GM23338 (cell line): Measurements from ENCODE around the gene TELO2. TPM values are rescaled to one million over a fixed set of nuclear protein-coding genes. Genes with fewer than 3 reads are reported as not detected.

Source experiments
- ATAC-seq: fragments of 200-7000 bp; cut with Tn5 transposase; 3 replicates; pipeline ENCODE4 v1.9.1; 2020
- DNase-seq: peaks from one replicate; pipeline ENCODE4 v3.0.0-alpha.2; 2015; ENCODE audit warnings: low spot score
- H2AFZ ChIP-seq: fragments of 200-600 bp; sonication (generic); 2 replicates; pipeline ENCODE4 v1.8.0; 2016; ENCODE audit warnings: antibody characterized with exemption, mild to moderate bottlenecking, moderate library complexity
- H3F3A ChIP-seq: fragments of 200-600 bp; sonication (generic); replicated peaks from 2 replicates; pipeline ENCODE4 v1.8.0; 2017; ENCODE audit warnings: antibody characterized with exemption, mixed run types, low read depth
- H3K27ac ChIP-seq: fragments of 200-600 bp; sonication (generic); 2 replicates; pipeline ENCODE4 v1.6.1; 2016; ENCODE audit warnings: low read depth
- H3K27me3 ChIP-seq: fragments of 200-600 bp; sonication (generic); 2 replicates; pipeline ENCODE4 v1.8.0; 2016; ENCODE audit warnings: mild to moderate bottlenecking, mixed run types, moderate library complexity; ENCODE audit not compliant: insufficient read depth
- H3K36me3 ChIP-seq: fragments of 200-600 bp; sonication (generic); 2 replicates; pipeline ENCODE4 v1.8.0; 2016; ENCODE audit warnings: mild to moderate bottlenecking; ENCODE audit not compliant: insufficient read depth
- H3K4me1 ChIP-seq: fragments of 200-600 bp; sonication (generic); 2 replicates; pipeline ENCODE4 v1.8.0; 2016; ENCODE audit warnings: mild to moderate bottlenecking, moderate library complexity; ENCODE audit not compliant: insufficient read depth
- H3K4me2 ChIP-seq: fragments of 200-600 bp; sonication (generic); 2 replicates; pipeline ENCODE4 v1.7.1; 2017; ENCODE audit warnings: mixed run types
- H3K4me3 ChIP-seq: fragments of 200-600 bp; sonication (generic); 2 replicates; pipeline ENCODE4 v1.6.1; 2016; ENCODE audit warnings: mixed run types
- H3K79me2 ChIP-seq: fragments of 200-600 bp; sonication (generic); replicated peaks from 2 replicates; pipeline ENCODE4 v1.8.0; 2017; ENCODE audit warnings: mild to moderate bottlenecking; ENCODE audit not compliant: insufficient read depth
- H3K9me2 ChIP-seq: fragments of 200-600 bp; sonication (generic); 2 replicates; pipeline ENCODE4 v1.8.0; 2017; ENCODE audit not compliant: insufficient read depth
- H4K20me1 ChIP-seq: fragments of 200-600 bp; sonication (generic); replicated peaks from 2 replicates; pipeline ENCODE4 v1.8.0; 2017; ENCODE audit warnings: mild to moderate bottlenecking; ENCODE audit not compliant: insufficient read depth
- H3K27ac Mint-ChIP-seq: 2 replicates; pipeline ENCODE4 v1.8.0; 2020; ENCODE audit warnings: inconsistent platforms, mild to moderate bottlenecking, moderate library complexity, mixed read lengths
- H3K27me3 Mint-ChIP-seq: 3 replicates; pipeline ENCODE4 v1.8.0; 2022; ENCODE audit warnings: low read depth, mild to moderate bottlenecking, moderate library complexity, mixed read lengths, inconsistent platforms; ENCODE audit not compliant: insufficient read depth, poor library complexity
- H3K36me3 Mint-ChIP-seq: 3 replicates; pipeline ENCODE4 v1.8.0; 2021; ENCODE audit warnings: low read depth, mild to moderate bottlenecking, inconsistent platforms, moderate library complexity, mixed read lengths
- H3K4me1 Mint-ChIP-seq: 3 replicates; pipeline ENCODE4 v1.8.0; 2020; ENCODE audit warnings: mild to moderate bottlenecking, inconsistent platforms, mixed read lengths
- H3K4me3 Mint-ChIP-seq: 3 replicates; pipeline ENCODE4 v1.8.0; 2021; ENCODE audit warnings: moderate library complexity, mild to moderate bottlenecking, inconsistent platforms, mixed read lengths
- H3K9me3 Mint-ChIP-seq: 3 replicates; pipeline ENCODE4 v1.8.0; 2020; ENCODE audit warnings: moderate library complexity, mild to moderate bottlenecking, inconsistent platforms, mixed read lengths
- CREB1 ChIP-seq: fragments of 250-450 bp; sonication (Bioruptor Pico); IDR thresholded peaks from 2 replicates; pipeline ENCODE4 v1.5.0; 2020; ENCODE audit warnings: low read depth, mild to moderate bottlenecking, moderate library complexity
- ETS1 ChIP-seq: IDR thresholded peaks from 2 replicates; pipeline ENCODE4 v1.6.1; 2016; ENCODE audit warnings: antibody characterized with exemption
- EZH2 ChIP-seq: fragments of 200-600 bp; sonication (generic); IDR thresholded peaks from one replicate; pipeline ENCODE4 v1.8.0; 2017; ENCODE audit warnings: antibody characterized with exemption, mild to moderate bottlenecking, low read depth; ENCODE audit not compliant: unreplicated experiment
- EZH2phosphoT487 ChIP-seq: fragments of 200-600 bp; sonication (generic); IDR thresholded peaks from one replicate; pipeline ENCODE4 v1.8.1; 2018; ENCODE audit warnings: antibody characterized with exemption; ENCODE audit not compliant: unreplicated experiment
- JUNB ChIP-seq: IDR thresholded peaks from one replicate; pipeline ENCODE4 v1.6.1; 2016; ENCODE audit warnings: antibody characterized with exemption; ENCODE audit not compliant: unreplicated experiment
- NANOG ChIP-seq: IDR thresholded peaks from 2 replicates; pipeline ENCODE4 v1.6.1; 2016; ENCODE audit warnings: antibody characterized with exemption, borderline replicate concordance
- POLR2AphosphoS5 ChIP-seq: IDR thresholded peaks from 2 replicates; pipeline ENCODE4 v1.6.1; 2016; ENCODE audit warnings: antibody characterized with exemption, low read depth
- STAT1 ChIP-seq: IDR thresholded peaks from one replicate; pipeline ENCODE4 v1.6.1; 2016; ENCODE audit warnings: antibody characterized with exemption; ENCODE audit not compliant: unreplicated experiment
- ZNF114 ChIP-seq: fragments of 250-450 bp; sonication (Bioruptor Pico); IDR thresholded peaks from 2 replicates; pipeline ENCODE4 v1.5.0; 2020; ENCODE audit warnings: mild to moderate bottlenecking, moderate library complexity
- ZNF331 ChIP-seq: fragments of 250-450 bp; sonication (Bioruptor Pico); IDR thresholded peaks from 2 replicates; pipeline ENCODE4 v1.5.0; 2020; ENCODE audit warnings: low read depth, mild to moderate bottlenecking, moderate library complexity
- ZNF462 ChIP-seq: fragments of 250-450 bp; sonication (Bioruptor Pico); IDR thresholded peaks from 2 replicates; pipeline ENCODE4 v1.5.0; 2020; ENCODE audit warnings: mild to moderate bottlenecking, moderate library complexity
- polyA plus RNA-seq: library from polyadenylated mRNA; unstranded; fragments of >200 nt; fragmentation: Nextera tagmentation; extraction: Ambion mirVana; gene quantifications from 2 replicates; pipeline ENCODE4 v1.2.1, GENCODE V29; 2016
- total RNA-seq: library from RNA; depleted of rRNA; stranded (reverse); fragments of >200 nt; shearing (Covaris generic); gene quantifications from 2 replicates; pipeline ENCODE4 v1.2.3, GENCODE V29; 2014
- TF ChIP-seq, protein P1 (sequence below), 2 experiments: fragments of 200-600 bp in 1 of 2; sonication (generic) in 1 of 2; conservative IDR thresholded peaks; 2 replicates each; pipeline versions ENCODE4 v1.5.1 to v1.6.1; 2016 to 2017; ENCODE audit warnings: antibody characterized with exemption in 2 of 2, low read depth in 2 of 2, mild to moderate bottlenecking in 2 of 2, moderate library complexity in 1 of 2
- TF ChIP-seq, protein P2 (sequence below): IDR thresholded peaks from one replicate; pipeline ENCODE4 v1.6.1; 2018; ENCODE audit warnings: antibody characterized with exemption; ENCODE audit not compliant: unreplicated experiment

The TELO2 gene
- total and polyA plus RNA-seq, 2 experiments from 2014 or later, result 45.4 to 76.0 TPM

DNA sequence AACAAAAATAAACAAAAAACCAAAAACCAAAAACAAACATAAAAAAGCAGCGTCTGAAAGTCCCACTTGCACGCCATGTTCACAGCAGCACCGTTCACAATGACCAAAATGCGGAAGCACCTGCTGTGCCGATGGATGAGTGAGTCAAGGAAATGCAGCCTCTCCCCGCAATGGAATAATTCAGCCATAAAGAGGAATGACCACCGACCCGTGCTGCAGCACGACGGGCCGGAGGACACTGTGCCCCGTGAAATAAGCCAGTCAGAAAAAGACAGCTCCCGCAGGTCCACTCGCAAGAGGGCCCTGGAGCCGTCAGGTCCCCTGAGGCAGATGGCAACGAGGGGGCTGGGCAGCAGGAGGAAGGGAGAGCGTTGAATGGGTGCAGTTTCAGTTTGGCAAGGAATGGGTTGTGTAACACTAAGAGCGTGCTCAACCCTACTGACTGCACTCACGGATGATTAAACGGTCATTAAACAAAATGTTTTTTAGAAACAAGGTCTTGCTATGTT is 23.4 kb upstream of the TELO2 start:
- TF ChIP-seq NANOG (no peak), JUNB (no peak), ZNF462 (CRISPR knock-in tag) (no peak), ZNF331 (no peak), POLR2AphosphoS5 (no peak), ETS1 (no peak), STAT1 (no peak), ZNF114 (CRISPR knock-in tag) (no peak), EZH2phosphoT487 (no peak), CREB1 (no peak), EZH2 (no peak)
- TF ChIP-seq, protein P1, sequence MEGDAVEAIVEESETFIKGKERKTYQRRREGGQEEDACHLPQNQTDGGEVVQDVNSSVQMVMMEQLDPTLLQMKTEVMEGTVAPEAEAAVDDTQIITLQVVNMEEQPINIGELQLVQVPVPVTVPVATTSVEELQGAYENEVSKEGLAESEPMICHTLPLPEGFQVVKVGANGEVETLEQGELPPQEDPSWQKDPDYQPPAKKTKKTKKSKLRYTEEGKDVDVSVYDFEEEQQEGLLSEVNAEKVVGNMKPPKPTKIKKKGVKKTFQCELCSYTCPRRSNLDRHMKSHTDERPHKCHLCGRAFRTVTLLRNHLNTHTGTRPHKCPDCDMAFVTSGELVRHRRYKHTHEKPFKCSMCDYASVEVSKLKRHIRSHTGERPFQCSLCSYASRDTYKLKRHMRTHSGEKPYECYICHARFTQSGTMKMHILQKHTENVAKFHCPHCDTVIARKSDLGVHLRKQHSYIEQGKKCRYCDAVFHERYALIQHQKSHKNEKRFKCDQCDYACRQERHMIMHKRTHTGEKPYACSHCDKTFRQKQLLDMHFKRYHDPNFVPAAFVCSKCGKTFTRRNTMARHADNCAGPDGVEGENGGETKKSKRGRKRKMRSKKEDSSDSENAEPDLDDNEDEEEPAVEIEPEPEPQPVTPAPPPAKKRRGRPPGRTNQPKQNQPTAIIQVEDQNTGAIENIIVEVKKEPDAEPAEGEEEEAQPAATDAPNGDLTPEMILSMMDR (conservative IDR thresholded peaks at IDR 0.05; ENCODE audit: low read depth in 2 of 2), result no peak
- TF ChIP-seq, protein P2, sequence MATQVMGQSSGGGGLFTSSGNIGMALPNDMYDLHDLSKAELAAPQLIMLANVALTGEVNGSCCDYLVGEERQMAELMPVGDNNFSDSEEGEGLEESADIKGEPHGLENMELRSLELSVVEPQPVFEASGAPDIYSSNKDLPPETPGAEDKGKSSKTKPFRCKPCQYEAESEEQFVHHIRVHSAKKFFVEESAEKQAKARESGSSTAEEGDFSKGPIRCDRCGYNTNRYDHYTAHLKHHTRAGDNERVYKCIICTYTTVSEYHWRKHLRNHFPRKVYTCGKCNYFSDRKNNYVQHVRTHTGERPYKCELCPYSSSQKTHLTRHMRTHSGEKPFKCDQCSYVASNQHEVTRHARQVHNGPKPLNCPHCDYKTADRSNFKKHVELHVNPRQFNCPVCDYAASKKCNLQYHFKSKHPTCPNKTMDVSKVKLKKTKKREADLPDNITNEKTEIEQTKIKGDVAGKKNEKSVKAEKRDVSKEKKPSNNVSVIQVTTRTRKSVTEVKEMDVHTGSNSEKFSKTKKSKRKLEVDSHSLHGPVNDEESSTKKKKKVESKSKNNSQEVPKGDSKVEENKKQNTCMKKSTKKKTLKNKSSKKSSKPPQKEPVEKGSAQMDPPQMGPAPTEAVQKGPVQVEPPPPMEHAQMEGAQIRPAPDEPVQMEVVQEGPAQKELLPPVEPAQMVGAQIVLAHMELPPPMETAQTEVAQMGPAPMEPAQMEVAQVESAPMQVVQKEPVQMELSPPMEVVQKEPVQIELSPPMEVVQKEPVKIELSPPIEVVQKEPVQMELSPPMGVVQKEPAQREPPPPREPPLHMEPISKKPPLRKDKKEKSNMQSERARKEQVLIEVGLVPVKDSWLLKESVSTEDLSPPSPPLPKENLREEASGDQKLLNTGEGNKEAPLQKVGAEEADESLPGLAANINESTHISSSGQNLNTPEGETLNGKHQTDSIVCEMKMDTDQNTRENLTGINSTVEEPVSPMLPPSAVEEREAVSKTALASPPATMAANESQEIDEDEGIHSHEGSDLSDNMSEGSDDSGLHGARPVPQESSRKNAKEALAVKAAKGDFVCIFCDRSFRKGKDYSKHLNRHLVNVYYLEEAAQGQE, result no peak
- Histone ChIP-seq H3K79me2 (peaks cover 75% of the 10 kb centered on the region), H3K27ac (no peak overlapping the region), H3K4me1 (no peaks in the 10 kb centered on the region; the same call in 1 of the 2 replicates), H3K36me3 (no peaks in the 10 kb centered on the region), H3F3A (no peaks in the 10 kb centered on the region), H3K4me3 (no peak overlapping the region), H2AFZ (no peak overlapping the region), H4K20me1 (peaks cover 30% of the 10 kb centered on the region), H3K4me2 (no peak overlapping the region), H3K9me2 (no peaks in the 10 kb centered on the region), H3K27me3 (no peaks in the 10 kb centered on the region)
- H3K4me1 Mint-ChIP-seq, result peaks cover 8% of the 10 kb centered on the region
- H3K27ac Mint-ChIP-seq, result no peak overlapping the region
- no peaks in the 10 kb centered on the region; the same call in 2 of the 3 replicates for H3K36me3 Mint-ChIP-seq
- no peaks in the 10 kb centered on the region for H3K9me3 Mint-ChIP-seq
- H3K4me3 Mint-ChIP-seq, result no peak overlapping the region; the same call in 2 of the 3 replicates
- peaks cover 6% of the 10 kb centered on the region for H3K27me3 Mint-ChIP-seq
- no peak for ATAC-seq
- DNase-seq, result no peak
